ENCODE measurements around the gene CRACDL.

Gene CRACDL

GRCh38 chr2:98876741-98877140, 59.3 kb downstream of the CRACDL start:
- no peak for TF ChIP-seq REST (IDR thresholded peaks at IDR 0.05; ENCODE audit: low read depth)
- TF ChIP-seq FOXM1 (IDR thresholded peaks at IDR 0.05; ENCODE audit: borderline replicate concordance, low read depth): no peak
- TF ChIP-seq TAF1 (IDR thresholded peaks at IDR 0.05; ENCODE audit: low read depth): no peak
- no peak for TF ChIP-seq TCF12 (IDR thresholded peaks at IDR 0.05; ENCODE audit: low read depth)
- TF ChIP-seq RAD21 (IDR thresholded peaks at IDR 0.05; ENCODE audit: low read depth): no peak
- TF ChIP-seq CREB1 (IDR thresholded peaks at IDR 0.05; ENCODE audit: low read depth): no peak
- TF ChIP-seq NFIC (IDR thresholded peaks at IDR 0.05): no peak
- TF ChIP-seq CEBPB (IDR thresholded peaks at IDR 0.05): no peak
- TF ChIP-seq YY1 (IDR thresholded peaks at IDR 0.05; ENCODE audit: low read depth): no peak
- no peak for TF ChIP-seq USF1 (IDR thresholded peaks at IDR 0.05)

GRCh38 chr2:98875746-98876145, 60.3 kb downstream of the CRACDL start:
- TF ChIP-seq TCF12 (IDR thresholded peaks at IDR 0.05; ENCODE audit: low read depth): no peak
- TF ChIP-seq EP300 (IDR thresholded peaks at IDR 0.05; ENCODE audit: borderline replicate concordance): no peak

GRCh38 chr2:98875081-98875728, 60.8 kb downstream of the CRACDL start:
- no peak for TF ChIP-seq TAF1 (IDR thresholded peaks at IDR 0.05; ENCODE audit: low read depth)
- TF ChIP-seq REST (IDR thresholded peaks at IDR 0.05; ENCODE audit: low read depth): no peak
- no peak for TF ChIP-seq EGR1 (IDR thresholded peaks at IDR 0.05)
- no peak for TF ChIP-seq FOXM1 (IDR thresholded peaks at IDR 0.05; ENCODE audit: borderline replicate concordance, low read depth)
- TF ChIP-seq NFIC (IDR thresholded peaks at IDR 0.05): no peak
- no peak for TF ChIP-seq ZBTB7A (IDR thresholded peaks at IDR 0.05; ENCODE audit: low read depth)
- TF ChIP-seq MAX (IDR thresholded peaks at IDR 0.05): no peak
- TF ChIP-seq CEBPB (IDR thresholded peaks at IDR 0.05): no peak
- no peak for TF ChIP-seq EP300 (IDR thresholded peaks at IDR 0.05; ENCODE audit: borderline replicate concordance)
- TF ChIP-seq CREB1 (IDR thresholded peaks at IDR 0.05; ENCODE audit: low read depth): no peak
- TF ChIP-seq YY1 (IDR thresholded peaks at IDR 0.05; ENCODE audit: low read depth): no peak
- no peak for TF ChIP-seq USF1 (IDR thresholded peaks at IDR 0.05)
- TF ChIP-seq TCF12 (IDR thresholded peaks at IDR 0.05; ENCODE audit: low read depth): no peak
- no peak for TF ChIP-seq TEAD4 (IDR thresholded peaks at IDR 0.05)
- TF ChIP-seq RAD21 (IDR thresholded peaks at IDR 0.05; ENCODE audit: low read depth): no peak

- no peak for TF ChIP-seq TAF1 (IDR thresholded peaks at IDR 0.05; ENCODE audit: low read depth)
- TF ChIP-seq NFIC (IDR thresholded peaks at IDR 0.05): no peak
- no peak for TF ChIP-seq EGR1 (IDR thresholded peaks at IDR 0.05)
- TF ChIP-seq EP300 (IDR thresholded peaks at IDR 0.05; ENCODE audit: borderline replicate concordance): no peak
- TF ChIP-seq MAX (IDR thresholded peaks at IDR 0.05): no peak
- TF ChIP-seq USF1 (IDR thresholded peaks at IDR 0.05): no peak
- TF ChIP-seq RAD21 (IDR thresholded peaks at IDR 0.05; ENCODE audit: low read depth): no peak
- TF ChIP-seq ZBTB7A (IDR thresholded peaks at IDR 0.05; ENCODE audit: low read depth): no peak
- no peak for TF ChIP-seq CEBPB (IDR thresholded peaks at IDR 0.05)
- TF ChIP-seq YY1 (IDR thresholded peaks at IDR 0.05; ENCODE audit: low read depth): no peak
- TF ChIP-seq CREB1 (IDR thresholded peaks at IDR 0.05; ENCODE audit: low read depth): no peak
- TF ChIP-seq REST (IDR thresholded peaks at IDR 0.05; ENCODE audit: low read depth): no peak
These were observed 61.8 kb downstream of the CRACDL start for GRCh38 chr2:98874186-98874689.
